Measurements from ENCODE around the gene SLC6A9. TPM values are rescaled to one million over a fixed set of nuclear protein-coding genes. Genes with fewer than 3 reads are reported as not detected.
A peak's percentile ranks its signal among the peaks of the same experiment; 100 is the strongest.

Gene SLC6A9
- total RNA-seq, 2 experiments from 2014 or later = 8.2 to 21.8 TPM

DNA sequence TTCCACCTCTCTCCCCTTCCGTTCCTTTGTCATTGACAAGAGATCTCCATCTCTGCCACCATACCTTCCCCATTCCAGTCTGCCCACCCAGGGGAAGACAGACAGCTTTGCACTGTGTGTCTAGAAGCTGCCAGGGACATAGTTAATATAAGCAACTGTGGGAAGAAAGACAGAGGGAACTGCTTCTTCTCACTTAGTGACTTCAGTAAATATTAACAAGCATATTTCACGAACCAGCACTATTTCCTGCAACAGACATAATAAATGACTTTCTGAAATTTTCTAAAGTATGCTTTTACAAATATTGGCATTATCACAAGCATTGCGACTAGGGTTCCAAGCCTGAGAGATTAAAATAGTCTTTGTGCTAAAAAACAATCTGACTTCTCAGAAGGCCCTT lies 43.2 kb upstream of the SLC6A9 start:
- no peaks in the 10 kb centered on the region for H3K36me3 ChIP-seq (ENCODE audit: insufficient read depth, low read length)
- H3K79me2 ChIP-seq (ENCODE audit: insufficient read depth, low read depth, low read length) = no peaks in the 10 kb centered on the region
- peaks cover 10% of the 10 kb centered on the region for H3K4me1 ChIP-seq (ENCODE audit: insufficient read depth, low read length, poor library complexity, severe bottlenecking)
- no peak for DNase-seq (ENCODE audit: low spot score)
- BruUV-seq (replicated peaks) = no TSS peak
- no peaks in the 10 kb centered on the region for H3K9me3 ChIP-seq (ENCODE audit: low read length)
- H4K20me1 ChIP-seq (ENCODE audit: insufficient read depth, low read length) = no peaks in the 10 kb centered on the region
- ChIA-PET POLR2A (no interaction called here), CTCF (ENCODE audit: unreplicated experiment) (no interaction called here)
- H3K4me3 ChIP-seq (ENCODE audit: low read depth, low read length, poor library complexity, severe bottlenecking) = no peak overlapping the region
- intact Hi-C loops (cut with micrococcal nuclease; ENCODE audit: unreplicated experiment) = no loop called here
- H3K4me2 ChIP-seq (ENCODE audit: low read length) = no peak overlapping the region
- no peak overlapping the region for H3K27ac ChIP-seq (ENCODE audit: low read depth, low read length, poor library complexity, severe bottlenecking)
- no peak overlapping the region for H2AFZ ChIP-seq (ENCODE audit: low read length)
- TF ChIP-seq EZH2phosphoT487 (IDR thresholded peaks at IDR 0.05; ENCODE audit: borderline replicate concordance, low read depth, low read length) = no peak
- TF ChIP-seq, protein P1, sequence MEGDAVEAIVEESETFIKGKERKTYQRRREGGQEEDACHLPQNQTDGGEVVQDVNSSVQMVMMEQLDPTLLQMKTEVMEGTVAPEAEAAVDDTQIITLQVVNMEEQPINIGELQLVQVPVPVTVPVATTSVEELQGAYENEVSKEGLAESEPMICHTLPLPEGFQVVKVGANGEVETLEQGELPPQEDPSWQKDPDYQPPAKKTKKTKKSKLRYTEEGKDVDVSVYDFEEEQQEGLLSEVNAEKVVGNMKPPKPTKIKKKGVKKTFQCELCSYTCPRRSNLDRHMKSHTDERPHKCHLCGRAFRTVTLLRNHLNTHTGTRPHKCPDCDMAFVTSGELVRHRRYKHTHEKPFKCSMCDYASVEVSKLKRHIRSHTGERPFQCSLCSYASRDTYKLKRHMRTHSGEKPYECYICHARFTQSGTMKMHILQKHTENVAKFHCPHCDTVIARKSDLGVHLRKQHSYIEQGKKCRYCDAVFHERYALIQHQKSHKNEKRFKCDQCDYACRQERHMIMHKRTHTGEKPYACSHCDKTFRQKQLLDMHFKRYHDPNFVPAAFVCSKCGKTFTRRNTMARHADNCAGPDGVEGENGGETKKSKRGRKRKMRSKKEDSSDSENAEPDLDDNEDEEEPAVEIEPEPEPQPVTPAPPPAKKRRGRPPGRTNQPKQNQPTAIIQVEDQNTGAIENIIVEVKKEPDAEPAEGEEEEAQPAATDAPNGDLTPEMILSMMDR (conservative IDR thresholded peaks at IDR 0.05; ENCODE audit: low read length) = no peak
- H3K9me2 ChIP-seq (ENCODE audit: insufficient read depth, low read length) = no peaks in the 10 kb centered on the region

DNA sequence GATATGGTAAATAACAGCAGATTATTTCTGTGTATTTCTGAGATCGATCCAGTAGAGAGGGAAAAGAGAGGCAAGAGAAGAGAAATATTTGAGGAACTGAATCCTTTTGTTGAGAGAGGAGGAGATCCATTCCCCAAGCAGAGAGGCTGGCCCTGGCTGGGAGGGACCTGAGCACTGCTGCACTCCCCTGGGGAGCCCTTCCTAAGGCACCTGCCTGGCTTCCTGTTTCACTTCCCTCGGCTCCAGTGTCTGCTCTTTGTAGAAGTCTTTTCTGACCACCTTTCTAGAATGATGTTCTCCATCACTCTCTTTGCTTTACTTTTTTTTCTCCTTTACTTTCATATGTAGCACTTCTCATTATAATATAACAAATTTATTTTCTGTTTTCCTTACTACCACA lies 42.3 kb upstream of the SLC6A9 start:
- H3K9me3 ChIP-seq (ENCODE audit: low read length) = no peaks in the 10 kb centered on the region
- DNase-seq (ENCODE audit: low spot score) = peak; percentile 63
- H2AFZ ChIP-seq (ENCODE audit: low read length) = no peak overlapping the region
- peak overlapping the region; percentile 34; the same call in 1 of the 2 replicates for H3K4me2 ChIP-seq (ENCODE audit: low read length)
- H3K36me3 ChIP-seq (ENCODE audit: insufficient read depth, low read length) = no peaks in the 10 kb centered on the region
- H3K79me2 ChIP-seq (ENCODE audit: insufficient read depth, low read depth, low read length) = no peaks in the 10 kb centered on the region
- BruUV-seq (replicated peaks) = no TSS peak
- H3K4me1 ChIP-seq (ENCODE audit: insufficient read depth, low read length, poor library complexity, severe bottlenecking) = peaks cover 17% of the 10 kb centered on the region
- no peak overlapping the region for H3K4me3 ChIP-seq (ENCODE audit: low read depth, low read length, poor library complexity, severe bottlenecking)
- H3K27ac ChIP-seq (ENCODE audit: low read depth, low read length, poor library complexity, severe bottlenecking) = no peak overlapping the region
- no peaks in the 10 kb centered on the region for H3K9me2 ChIP-seq (ENCODE audit: insufficient read depth, low read length)
- intact Hi-C loops (cut with micrococcal nuclease; ENCODE audit: unreplicated experiment) = no loop called here
- POLR2A ChIA-PET = interaction anchor here (1.1 kb wide), 1 partner anchor 9 kb away, joined by 3 read pairs; no protein-coding TSS in a partner anchor
- CTCF ChIA-PET (ENCODE audit: unreplicated experiment) = no interaction called here
- no peaks in the 10 kb centered on the region for H4K20me1 ChIP-seq (ENCODE audit: insufficient read depth, low read length)
- TF ChIP-seq, protein P1 (conservative IDR thresholded peaks at IDR 0.05; ENCODE audit: low read length) = no peak
- no peak for TF ChIP-seq EZH2phosphoT487 (IDR thresholded peaks at IDR 0.05; ENCODE audit: borderline replicate concordance, low read depth, low read length)

DNA sequence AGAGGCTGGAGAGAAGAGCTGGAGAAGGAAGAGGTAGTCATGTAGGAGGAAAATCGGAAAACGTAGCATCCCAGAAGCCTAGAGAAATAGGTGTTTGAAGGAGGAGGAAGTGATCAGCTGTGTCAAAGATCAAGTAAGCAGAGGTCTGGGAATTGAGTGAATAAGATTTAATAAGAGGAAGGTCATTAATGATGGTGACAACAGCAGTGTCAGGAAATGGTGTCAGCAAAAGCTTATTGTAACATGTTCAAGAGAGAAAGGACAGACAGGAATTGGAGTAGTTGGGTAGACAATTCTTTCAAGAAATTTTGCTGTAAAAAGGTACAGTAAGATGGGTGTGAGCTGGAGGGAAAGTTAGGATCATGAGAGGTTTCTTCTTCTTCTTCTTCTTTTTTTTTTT lies 41.6 kb upstream of the SLC6A9 start:
- Histone ChIP-seq H3K79me2 (ENCODE audit: insufficient read depth, low read depth, low read length) (no peaks in the 10 kb centered on the region), H3K4me3 (ENCODE audit: low read depth, low read length, poor library complexity, severe bottlenecking) (no peak overlapping the region), H3K27ac (ENCODE audit: low read depth, low read length, poor library complexity, severe bottlenecking) (no peak overlapping the region), H3K9me3 (ENCODE audit: low read length) (no peaks in the 10 kb centered on the region), H3K4me1 (ENCODE audit: insufficient read depth, low read length, poor library complexity, severe bottlenecking) (peaks cover 24% of the 10 kb centered on the region), H3K9me2 (ENCODE audit: insufficient read depth, low read length) (no peaks in the 10 kb centered on the region), H4K20me1 (ENCODE audit: insufficient read depth, low read length) (no peaks in the 10 kb centered on the region), H3K36me3 (ENCODE audit: insufficient read depth, low read length) (no peaks in the 10 kb centered on the region), H2AFZ (ENCODE audit: low read length) (no peak overlapping the region), H3K4me2 (ENCODE audit: low read length) (no peak overlapping the region)
- TF ChIP-seq, protein P1 (conservative IDR thresholded peaks at IDR 0.05; ENCODE audit: low read length) = no peak
- ChIA-PET CTCF (ENCODE audit: unreplicated experiment) (no interaction called here), POLR2A (interaction anchor here (0.7 to 1.1 kb wide), 2 partner anchors 10 to 278 kb away, joined by 3 read pairs; no protein-coding TSS in a partner anchor)
- DNase-seq (ENCODE audit: low spot score) = no peak
- intact Hi-C loops (cut with micrococcal nuclease; ENCODE audit: unreplicated experiment) = no loop called here
- BruUV-seq (replicated peaks) = no TSS peak
